H1 (cell line): ENCODE results near the gene FAIM2. TPM values are rescaled to one million over a fixed set of nuclear protein-coding genes. Genes with fewer than 3 reads are reported as not detected.

ENCODE experiments used
- CTCF ChIA-PET: fragments of 300-600 bp; sonication (Branson Sonifier 250); formaldehyde crosslinking; loops from one replicate; lab custom pipeline; 2021; ENCODE audit not compliant: partially characterized antibody; lab: Charles Lee
- POLR2A ChIA-PET: fragments of 300-600 bp; sonication (Branson Sonifier 250); formaldehyde crosslinking; loops from one replicate; lab custom pipeline; 2021; ENCODE audit warnings: inconsistent platforms; ENCODE audit not compliant: partially characterized antibody; lab: Charles Lee
- DNase-seq, 2 experiments: peaks; one replicate each; pipeline versions ENCODE4 v3.0.0 to v3.0.0-alpha.2; 2010 to 2022; ENCODE audit warnings: low spot score in 2 of 2, low read depth in 1 of 2, mixed read lengths in 1 of 2
- FAIRE-seq: peaks from 2 replicates; lab custom pipeline; 2011; peaks lifted over from hg19 to GRCh38; lab: Jason Lieb, UNC
- H2AFZ ChIP-seq: 2 replicates; pipeline ENCODE4 v1.8.1; 2012; ENCODE audit warnings: low read length, inconsistent platforms
- H2AK5ac ChIP-seq: 2 replicates; pipeline ENCODE4 v1.6.1; 2013; ENCODE audit warnings: low read depth, low read length
- H2BK120ac ChIP-seq: replicated peaks from 2 replicates; pipeline ENCODE3; 2013; ENCODE audit warnings: low read depth, low read length, inconsistent platforms
- H2BK12ac ChIP-seq: 2 replicates; pipeline ENCODE4 v1.6.1; 2013; ENCODE audit warnings: low read depth, low read length
- H2BK15ac ChIP-seq: 2 replicates; pipeline ENCODE4 v1.6.1; 2013; ENCODE audit warnings: low read length
- H2BK20ac ChIP-seq: 2 replicates; pipeline ENCODE4 v1.6.1; 2013; ENCODE audit warnings: low read length
- H2BK5ac ChIP-seq: 2 replicates; pipeline ENCODE4 v1.6.1; 2013; ENCODE audit warnings: low read depth, low read length
- H3K14ac ChIP-seq: 2 replicates; pipeline ENCODE4 v1.6.1; 2013; ENCODE audit warnings: inconsistent platforms; ENCODE audit not compliant: insufficient read length
- H3K18ac ChIP-seq: 2 replicates; pipeline ENCODE4 v1.6.1; 2013; ENCODE audit warnings: low read length; ENCODE audit errors: extremely low read depth
- H3K23ac ChIP-seq: 2 replicates; pipeline ENCODE4 v1.6.1; 2013; ENCODE audit warnings: inconsistent platforms; ENCODE audit not compliant: insufficient read length
- H3K23me2 ChIP-seq: 2 replicates; pipeline ENCODE4 v1.6.1; 2013; ENCODE audit warnings: low read depth, low read length
- H3K27ac ChIP-seq: 2 replicates; pipeline ENCODE4 v1.6.1; 2011; ENCODE audit warnings: low read depth, low read length, inconsistent platforms
- H3K27me3 ChIP-seq, 4 experiments: replicated peaks in 1 of 4; 1 replicate in 1 of 4; 2 replicates in 3 of 4; pipeline versions ENCODE4 v1.6.1 to v1.8.1; 2011 to 2013; ENCODE audit warnings: low read length in 3 of 4, mild to moderate bottlenecking in 3 of 4, inconsistent platforms in 2 of 4, mixed read lengths in 2 of 4, moderate library complexity in 1 of 4; ENCODE audit not compliant: control insufficient read depth in 3 of 4, insufficient read depth in 3 of 4; ENCODE audit errors: extremely low read depth in 1 of 4
- H3K36me3 ChIP-seq, 4 experiments: 2 replicates each; pipeline versions ENCODE4 v1.6.1 to v1.8.1; 2011 to 2013; ENCODE audit warnings: mild to moderate bottlenecking in 4 of 4, low read length in 3 of 4, moderate library complexity in 2 of 4, control low read depth in 1 of 4, inconsistent platforms in 1 of 4; ENCODE audit not compliant: insufficient read depth in 4 of 4, control insufficient read depth in 2 of 4
- H3K4ac ChIP-seq: replicated peaks from 2 replicates; pipeline ENCODE3; 2013; ENCODE audit warnings: low read length, low read depth, mixed read lengths, inconsistent platforms; ENCODE audit not compliant: insufficient read length
- H3K4me1 ChIP-seq, 4 experiments: replicated peaks in 1 of 4; 1 replicate in 1 of 4; 2 replicates in 3 of 4; pipeline versions ENCODE4 v1.6.1 to v1.8.1; 2011 to 2013; ENCODE audit warnings: low read length in 3 of 4, inconsistent platforms in 2 of 4, mixed read lengths in 1 of 4; ENCODE audit not compliant: insufficient read depth in 4 of 4, control insufficient read depth in 3 of 4
- H3K4me2 ChIP-seq, 2 experiments: 2 replicates each; pipeline versions ENCODE4 v1.6.1 to v1.8.1; 2011 to 2013; ENCODE audit warnings: low read depth in 2 of 2, low read length in 2 of 2, control low read depth in 1 of 2, inconsistent platforms in 1 of 2, mild to moderate bottlenecking in 1 of 2; ENCODE audit not compliant: insufficient read depth in 1 of 2
- H3K4me3 ChIP-seq, 4 experiments: fragments of 200-600, 300-600 bp in 1 of 4; sonication (generic), shearing (Covaris generic), sonication (Bioruptor Twin) in 1 of 4; 2 replicates each; pipeline versions ENCODE4 v1.5.1 to v1.8.1; 2011 to 2016; ENCODE audit warnings: low read length in 4 of 4, low read depth in 3 of 4, control low read depth in 2 of 4, inconsistent platforms in 2 of 4, mild to moderate bottlenecking in 2 of 4, mixed read lengths in 1 of 4, moderate library complexity in 1 of 4; ENCODE audit not compliant: insufficient read depth in 2 of 4; ENCODE audit errors: extremely low read depth in 1 of 4
- H3K56ac ChIP-seq: replicated peaks from 2 replicates; pipeline ENCODE3; 2013; ENCODE audit warnings: low read depth, mild to moderate bottlenecking, mixed read lengths, low read length, inconsistent platforms; ENCODE audit not compliant: insufficient read length
- H3K79me1 ChIP-seq: 2 replicates; pipeline ENCODE4 v1.6.1; 2013; ENCODE audit warnings: low read depth, low read length, control low read depth
- H3K79me2 ChIP-seq, 2 experiments: 2 replicates each; pipeline versions ENCODE4 v1.6.1 to v1.8.1; 2012 to 2013; ENCODE audit warnings: low read length in 2 of 2, mild to moderate bottlenecking in 2 of 2, inconsistent platforms in 1 of 2; ENCODE audit not compliant: insufficient read depth in 2 of 2, control insufficient read depth in 1 of 2
- H3K9ac ChIP-seq, 4 experiments: replicated peaks in 1 of 4; 1 replicate in 1 of 4; 2 replicates in 3 of 4; pipeline versions ENCODE4 v1.6.1 to v1.8.1; 2011 to 2013; ENCODE audit warnings: low read depth in 3 of 4, low read length in 3 of 4, control low read depth in 2 of 4, mild to moderate bottlenecking in 2 of 4, moderate library complexity in 2 of 4, inconsistent platforms in 1 of 4; ENCODE audit errors: extremely low read depth in 1 of 4
- H3K9me3 ChIP-seq, 2 experiments: 2 replicates each; pipeline versions ENCODE4 v1.6.1 to v1.8.1; 2012 to 2013; ENCODE audit warnings: mild to moderate bottlenecking in 2 of 2, moderate library complexity in 2 of 2, control low read depth in 1 of 2, inconsistent platforms in 1 of 2, low read depth in 1 of 2, low read length in 1 of 2, mixed read lengths in 1 of 2; ENCODE audit not compliant: insufficient read depth in 2 of 2
- H4K20me1 ChIP-seq, 2 experiments: replicated peaks in 1 of 2; 2 replicates each; pipeline versions ENCODE3 to v1.8.1; 2011 to 2013; ENCODE audit warnings: inconsistent platforms in 2 of 2, low read length in 2 of 2, mild to moderate bottlenecking in 1 of 2; ENCODE audit not compliant: insufficient read depth in 2 of 2, control insufficient read depth in 1 of 2
- H4K5ac ChIP-seq: 2 replicates; pipeline ENCODE4 v1.6.1; 2013; ENCODE audit warnings: low read length, low read depth, mixed read lengths, inconsistent platforms; ENCODE audit not compliant: insufficient read length
- H4K8ac ChIP-seq: 2 replicates; pipeline ENCODE4 v1.8.0; 2013; ENCODE audit warnings: mild to moderate bottlenecking, moderate library complexity, low read length, inconsistent platforms; ENCODE audit not compliant: insufficient read depth; ENCODE audit errors: extremely low read depth
- H4K91ac ChIP-seq: replicated peaks from 2 replicates; pipeline ENCODE3; 2013; ENCODE audit warnings: low read length, mixed read lengths, inconsistent platforms; ENCODE audit not compliant: insufficient read length
- BACH1 ChIP-seq: IDR thresholded peaks from 2 replicates; pipeline ENCODE4 v1.6.1; 2012; ENCODE audit warnings: low read length, improper control_type of control experiment
- CHD2 ChIP-seq: IDR thresholded peaks from 2 replicates; pipeline ENCODE4 v1.6.1; 2012; ENCODE audit warnings: low read length, improper control_type of control experiment
- EP300 ChIP-seq, 2 experiments: IDR thresholded peaks; 1 replicate in 1 of 2; 2 replicates in 1 of 2; pipeline ENCODE4 v1.6.1; 2011 to 2012; ENCODE audit warnings: low read depth in 2 of 2, low read length in 2 of 2, mild to moderate bottlenecking in 2 of 2, borderline replicate concordance in 1 of 2, inconsistent platforms in 1 of 2, moderate library complexity in 1 of 2
- GABPA ChIP-seq: IDR thresholded peaks from 2 replicates; pipeline ENCODE4 v1.6.1; 2011; ENCODE audit warnings: mild to moderate bottlenecking, low read length, moderate library complexity, borderline replicate concordance; ENCODE audit not compliant: insufficient read depth
- KDM1A ChIP-seq: fragments of 200-600, 300-600 bp; sonication (generic); IDR thresholded peaks from 2 replicates; pipeline ENCODE4 v1.7.1; 2016; ENCODE audit warnings: mild to moderate bottlenecking, low read length, borderline replicate concordance
- SP1 ChIP-seq: IDR thresholded peaks from 2 replicates; pipeline ENCODE4 v1.6.1; 2011; ENCODE audit warnings: low read depth, low read length
- TEAD4 ChIP-seq: IDR thresholded peaks from 2 replicates; pipeline ENCODE4 v1.6.1; 2012; ENCODE audit warnings: low read depth, low read length, inconsistent platforms, mixed read lengths
- YY1 ChIP-seq: IDR thresholded peaks from 2 replicates; pipeline ENCODE4 v1.6.1; 2011; ENCODE audit warnings: low read depth, mild to moderate bottlenecking, low read length
- WGBS, 2 experiments: shearing (Covaris generic) in 1 of 2; methylation state at CpG; one replicate each; pipeline versions ENCODE4 v1.1.6 to v1.1.7; 2013 to 2015; ENCODE audit warnings: low lambda C conversion rate in 2 of 2, mixed read lengths in 2 of 2, inconsistent platforms in 1 of 2, low coverage in 1 of 2, missing lambda C conversion rate in 1 of 2; ENCODE audit not compliant: insufficient replicate concordance in 2 of 2, insufficient coverage in 1 of 2, insufficient read length in 1 of 2; ENCODE audit errors: extremely low coverage in 1 of 2, missing lambda C conversion rate in 1 of 2; 5-methylcytosine and 5-hydroxymethylcytosine counted together
- polyA plus RNA-seq, 7 experiments: library from polyadenylated mRNA; depleted of rRNA in 3 of 7; stranded (reverse) in 5 of 7; unstranded in 2 of 7; fragments of >200 nt in 5 of 7; fragments of 200-250 nt in 2 of 7; gene quantifications; 1 replicate in 5 of 7; 2 replicates in 1 of 7; 4 replicates in 1 of 7; pipeline versions ENCODE4 v1.2.1 to v1.2.3, GENCODE V29; 2011 to 2013; ENCODE audit warnings: missing spikeins in 2 of 7, mixed read lengths in 2 of 7
- total RNA-seq: library from RNA; stranded (reverse); fragmentation: NEBNext Ultra II Directional; extraction: Animal tissue kit (Norgen Biotek cat#: 25700); gene quantifications from 2 replicates; pipeline ENCODE4 v1.2.1, GENCODE V29; 2021

Gene FAIM2
- total and polyA plus RNA-seq, 2 of the 8 experiments (the other 6 are each of a cell fraction or from before 2014, with no cell fraction given) = 0.89 to 1.3 TPM

DNA sequence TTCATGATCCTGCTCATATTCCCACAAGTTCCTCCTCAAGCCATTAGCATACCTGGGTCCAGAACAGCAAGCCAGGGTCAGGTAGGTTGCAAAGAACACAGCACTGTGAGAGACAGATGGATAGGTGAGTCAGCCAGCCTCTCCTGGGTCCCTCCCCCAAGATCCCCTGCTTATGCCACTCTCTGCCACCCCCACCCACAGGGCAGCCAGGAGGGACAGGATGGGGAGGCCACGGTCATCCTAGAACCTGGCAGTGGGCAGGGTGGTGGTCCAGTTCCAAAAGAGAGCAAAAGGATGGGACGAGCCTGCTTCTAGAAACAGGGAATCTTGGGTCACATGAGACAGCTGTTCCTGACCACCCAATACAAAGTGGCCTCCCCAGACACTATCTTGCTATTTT is 12.7 kb downstream of the FAIM2 start:
- Histone ChIP-seq H3K14ac (no peak overlapping the region), H3K56ac (no peak overlapping the region), H3K4me3 (no peak overlapping the region), H3K79me1 (no peaks in the 10 kb centered on the region; the same call in 1 of the 2 replicates), H2BK20ac (no peak overlapping the region), H4K91ac (no peak overlapping the region), H3K4me2 (no peak overlapping the region), H2BK12ac (no peak overlapping the region), H3K27ac (no peak overlapping the region), H2AK5ac (no peak overlapping the region), H4K20me1 (no peaks in the 10 kb centered on the region), H2AFZ (no peak overlapping the region), H3K4me1 (peaks cover 0 to 13% (median 6%) of the 10 kb centered on the region in 4 experiments; a peak in 6 of 7 replicates), H4K8ac (no peak overlapping the region), H3K18ac (no peak overlapping the region), H3K23ac (no peak overlapping the region), H2BK15ac (no peak overlapping the region), H3K36me3 (no peaks in the 10 kb centered on the region), H3K9ac (no peak overlapping the region), H2BK120ac (no peak overlapping the region), H3K23me2 (no peaks in the 10 kb centered on the region; the same call in 1 of the 2 replicates), H3K79me2 (no peaks in the 10 kb centered on the region), H3K9me3 (no peaks in the 10 kb centered on the region), H2BK5ac (no peak overlapping the region), H3K4ac (no peak overlapping the region), H3K27me3 (peaks cover 0 to 11% (median 2%) of the 10 kb centered on the region in 4 experiments; a peak in 5 of 7 replicates), H4K5ac (no peak overlapping the region)
- DNase-seq = no peak
- TF ChIP-seq TEAD4 (no peak), KDM1A (no peak), CHD2 (no peak), YY1 (no peak), EP300 (IDR thresholded peaks at IDR 0.05; ENCODE audit: borderline replicate concordance in 1 of 2, low read depth in 2 of 2, low read length in 2 of 2) (no peak), SP1 (no peak), BACH1 (no peak), GABPA (no peak)
- 92% methylated on average over 2 of the region's 2 CpGs; no CpG with 5 or more reads in 1 of the 2 experiments for WGBS, 2 experiments
- no peak for FAIRE-seq
- ChIA-PET POLR2A (interaction anchor here (2.0 kb wide), 1 partner anchor 10 kb away, joined by 8 read pairs; no protein-coding TSS in a partner anchor), CTCF (interaction anchor here (1.0 to 12.4 kb wide), 4 partner anchors 8 to 76 kb away, joined by 4 to 107 read pairs (median 24); no protein-coding TSS in a partner anchor)
